Parathyroid adenoma (tissue), 2 donors: ENCODE data around the gene PAOX.

ENCODE experiments used
- H2AFZ ChIP-seq: fragments of 300-600 bp; sonication (generic); one replicate; pipeline ENCODE4 v1.7.0; 2017; ENCODE audit warnings: antibody characterized with exemption, mild to moderate bottlenecking
- H3K27ac ChIP-seq: fragments of 300-600 bp; sonication (generic); one replicate; pipeline ENCODE4 v1.7.0; 2017
- H3K27me3 ChIP-seq: fragments of 300-600 bp; sonication (generic); one replicate; pipeline ENCODE4 v1.7.0; 2017; ENCODE audit warnings: low read length; ENCODE audit not compliant: control insufficient read depth, insufficient read depth
- H3K36me3 ChIP-seq: fragments of 300-600 bp; sonication (generic); one replicate; pipeline ENCODE4 v1.7.0; 2017; ENCODE audit warnings: low read length; ENCODE audit not compliant: control insufficient read depth, insufficient read depth
- H3K4me1 ChIP-seq: fragments of 300-600 bp; sonication (generic); one replicate; pipeline ENCODE4 v1.7.0; 2017; ENCODE audit warnings: control low read depth
- H3K4me2 ChIP-seq: fragments of 300-600 bp; sonication (generic); one replicate; pipeline ENCODE4 v1.7.0; 2017; ENCODE audit warnings: low read length
- H3K4me3 ChIP-seq: fragments of 300-600 bp; sonication (generic); one replicate; pipeline ENCODE4 v1.7.0; 2017; ENCODE audit warnings: low read depth, low read length
- H3K79me2 ChIP-seq: fragments of 300-600 bp; sonication (generic); one replicate; pipeline ENCODE4 v1.7.0; 2017; ENCODE audit warnings: control low read depth
- H3K9ac ChIP-seq: fragments of 300-600 bp; sonication (generic); one replicate; pipeline ENCODE4 v1.7.0; 2017; ENCODE audit warnings: mild to moderate bottlenecking
- H3K9me3 ChIP-seq: fragments of 300-600 bp; sonication (generic); one replicate; pipeline ENCODE4 v1.7.0; 2017; ENCODE audit warnings: low read length; ENCODE audit not compliant: control insufficient read depth
- CTCF ChIP-seq: fragments of 300-600 bp; sonication (generic); IDR thresholded peaks from one replicate; pipeline ENCODE4 v1.7.0; 2017; ENCODE audit warnings: antibody characterized with exemption, mild to moderate bottlenecking
- donor health status: primary hyperparathyroidism.

PAOX gene

GRCh38 chr10:133355991-133356390 is 23.1 kb upstream of the PAOX start:
- H3K9ac ChIP-seq = no peak overlapping the region
- no peaks in the 10 kb centered on the region for H3K79me2 ChIP-seq
- peaks cover 6% of the 10 kb centered on the region for H3K4me1 ChIP-seq
- H3K27ac ChIP-seq = no peak overlapping the region
- no peak overlapping the region for H3K4me2 ChIP-seq
- no peaks in the 10 kb centered on the region for H3K9me3 ChIP-seq
- TF ChIP-seq CTCF = no peak
- H3K4me3 ChIP-seq = no peak overlapping the region
- no peaks in the 10 kb centered on the region for H3K27me3 ChIP-seq
- no peak overlapping the region for H2AFZ ChIP-seq
- no peaks in the 10 kb centered on the region for H3K36me3 ChIP-seq

GRCh38 chr10:133356549-133357284 is 22.3 kb upstream of the PAOX start:
- Histone ChIP-seq H3K9ac (no peak overlapping the region), H3K9me3 (no peaks in the 10 kb centered on the region), H3K4me1 (peaks cover 6% of the 10 kb centered on the region), H3K36me3 (no peaks in the 10 kb centered on the region), H3K4me2 (peak overlapping the region; percentile 65), H3K27ac (no peak overlapping the region), H3K79me2 (no peaks in the 10 kb centered on the region), H3K4me3 (peak overlapping the region; percentile 50), H2AFZ (peak overlapping the region; percentile 74), H3K27me3 (no peaks in the 10 kb centered on the region)
- no peak for TF ChIP-seq CTCF

- Histone ChIP-seq H3K4me2 (peak within 1 kb of the TSS; percentile 65), H3K79me2 (no peaks in the 10 kb centered on the region), H2AFZ (peak within 1 kb of the TSS; percentile 74), H3K36me3 (no peaks in the 10 kb centered on the region), H3K4me1 (peaks cover 6% of the 10 kb centered on the region), H3K9ac (no peak within 1 kb of the TSS), H3K27ac (no peak within 1 kb of the TSS), H3K27me3 (no peaks in the 10 kb centered on the region), H3K4me3 (peak within 1 kb of the TSS; percentile 50), H3K9me3 (no peaks in the 10 kb centered on the region)
- TF ChIP-seq CTCF = no peak
These were observed 21.5 kb upstream of the PAOX start, which contains the start of gene FUOM for GRCh38 chr10:133357285-133358161. FUOM (minus strand) TSS chr10:133358019; CDS start chr10:133358007, 12 bp downstream.

GRCh38 chr10:133358162-133358924 is 20.7 kb upstream of the PAOX start:
- Histone ChIP-seq H3K9ac (no peak overlapping the region), H3K27me3 (no peaks in the 10 kb centered on the region), H3K79me2 (no peaks in the 10 kb centered on the region), H3K4me3 (no peak overlapping the region), H2AFZ (no peak overlapping the region), H3K27ac (no peak overlapping the region), H3K4me2 (no peak overlapping the region), H3K4me1 (peaks cover 6% of the 10 kb centered on the region), H3K9me3 (no peaks in the 10 kb centered on the region), H3K36me3 (no peaks in the 10 kb centered on the region)
- TF ChIP-seq CTCF = no peak
